Kidney (tissue), 14 donors: Measurements from ENCODE around the gene WWOX. TPM values are rescaled to one million over a fixed set of nuclear protein-coding genes. Genes with fewer than 3 reads are reported as not detected.

Source experiments
- DNase-seq, 5 donors: peaks; one replicate each; pipeline ENCODE4 v3.0.0-alpha.2; 2013 to 2020
- FAIRE-seq: peaks from 2 replicates; lab custom pipeline; 2012; peaks lifted over from hg19 to GRCh38; lab: Jason Lieb, UNC
- H3K27ac ChIP-seq, 2 donors: one replicate each; pipeline ENCODE4 v1.7.0; 2013; ENCODE audit warnings: low read depth in 2 of 2, low read length in 2 of 2, inconsistent platforms in 1 of 2
- H3K27me3 ChIP-seq: one replicate; pipeline ENCODE4 v1.7.1; 2013; ENCODE audit warnings: low read length, inconsistent platforms; ENCODE audit not compliant: control insufficient read depth, insufficient read depth
- H3K36me3 ChIP-seq, 3 donors: one replicate each; pipeline versions ENCODE4 v1.7.0 to v1.7.1; 2013; ENCODE audit warnings: low read length in 3 of 3, control low read depth in 1 of 3, inconsistent platforms in 1 of 3; ENCODE audit not compliant: insufficient read depth in 3 of 3, control insufficient read depth in 2 of 3
- H3K4me1 ChIP-seq, 3 donors: one replicate each; pipeline versions ENCODE4 v1.7.0 to v1.7.1; 2013; ENCODE audit warnings: low read length in 3 of 3, inconsistent platforms in 1 of 3, low read depth in 1 of 3; ENCODE audit not compliant: control insufficient read depth in 2 of 3, insufficient read depth in 2 of 3
- H3K4me3 ChIP-seq, 3 donors: one replicate each; pipeline versions ENCODE4 v1.7.0 to v1.8.1; 2013; ENCODE audit warnings: low read length in 3 of 3, control low read depth in 1 of 3, inconsistent platforms in 1 of 3
- H3K9ac ChIP-seq, 3 donors: one replicate each; pipeline versions ENCODE4 v1.7.0 to v1.7.1; 2013; ENCODE audit warnings: low read length in 3 of 3, control low read depth in 1 of 3, inconsistent platforms in 1 of 3
- H3K9me3 ChIP-seq, 3 donors: one replicate each; pipeline versions ENCODE4 v1.7.0 to v1.7.1; 2013; ENCODE audit warnings: low read length in 3 of 3, control low read depth in 1 of 3, inconsistent platforms in 1 of 3; ENCODE audit not compliant: control insufficient read depth in 2 of 3, insufficient read depth in 1 of 3
- CTCF ChIP-seq: IDR thresholded peaks from 3 replicates; pipeline ENCODE4 v1.5.1; 2012; ENCODE audit warnings: mild to moderate bottlenecking, moderate library complexity, borderline replicate concordance; ENCODE audit not compliant: insufficient read depth; ENCODE audit errors: extremely low read depth
- intact Hi-C: fragments of 100-400 bp; cut with DNase I; formaldehyde crosslinking; loops from one replicate; pipeline ENCODE4 v1.11.1; 2022
- polyA plus RNA-seq: library from polyadenylated mRNA; stranded (reverse); fragments of 350-450 nt; fragmentation: Illumina TruSeq; extraction: RNeasy Lipid Tissue Mini Kit (QIAGEN cat#74804); gene quantifications from one replicate; pipeline ENCODE4 v1.2.3, GENCODE V29; 2014; ENCODE audit warnings: low read depth, low replicate concordance; ENCODE audit not compliant: insufficient read depth
- total RNA-seq: library from RNA; stranded (reverse); fragmentation: NEBNext Ultra II Directional; extraction: Animal tissue kit (Norgen Biotek cat#: 25700); gene quantifications from one replicate; pipeline ENCODE4 v1.2.1, GENCODE V29; 2021
- donor health status: control.
- donor health status: control.
- donor health status: control.
- donor health status: control.
- donor health status: control.
- donor health status: DM: yes; HTN: yes; CAD: no.
- donor health status: Normal renal cell carcinoma (clear cell type).

The WWOX gene
- total and polyA plus RNA-seq, 2 donors from 2014 or later = 22.5 to 30.3 TPM

DNA sequence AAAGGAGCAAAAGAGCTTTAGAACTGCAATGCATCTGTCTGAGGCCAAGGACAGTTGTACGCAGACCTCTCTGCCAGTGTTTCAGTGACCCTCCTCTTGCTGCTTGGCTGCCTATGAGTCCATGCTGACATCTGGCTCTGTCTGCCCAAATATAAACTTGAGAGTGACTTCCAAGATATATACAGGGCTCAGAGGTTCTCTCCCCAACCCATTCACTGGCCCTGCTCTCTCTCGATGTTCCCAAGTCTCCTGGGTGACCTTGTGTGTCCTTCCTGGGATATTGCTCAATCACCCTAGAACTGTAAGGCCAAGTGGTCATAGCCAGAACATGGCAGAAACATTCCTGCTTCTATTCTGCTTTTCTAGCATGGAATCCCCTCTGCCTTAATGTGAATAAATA, 716.3 kb downstream of the WWOX start:
- Histone ChIP-seq H3K4me1 (peaks cover 0 to 18% (median 17%) of the 10 kb centered on the region in 3 donors), H3K27ac (no peak overlapping the region), H3K27me3 (no peaks in the 10 kb centered on the region), H3K4me3 (no peak overlapping the region), H3K9me3 (no peaks in the 10 kb centered on the region), H3K9ac (no peak overlapping the region), H3K36me3 (no peaks in the 10 kb centered on the region)
- TF ChIP-seq CTCF = no peak
- intact Hi-C loops = no loop called here
- FAIRE-seq = no peak
- no peak for DNase-seq

DNA sequence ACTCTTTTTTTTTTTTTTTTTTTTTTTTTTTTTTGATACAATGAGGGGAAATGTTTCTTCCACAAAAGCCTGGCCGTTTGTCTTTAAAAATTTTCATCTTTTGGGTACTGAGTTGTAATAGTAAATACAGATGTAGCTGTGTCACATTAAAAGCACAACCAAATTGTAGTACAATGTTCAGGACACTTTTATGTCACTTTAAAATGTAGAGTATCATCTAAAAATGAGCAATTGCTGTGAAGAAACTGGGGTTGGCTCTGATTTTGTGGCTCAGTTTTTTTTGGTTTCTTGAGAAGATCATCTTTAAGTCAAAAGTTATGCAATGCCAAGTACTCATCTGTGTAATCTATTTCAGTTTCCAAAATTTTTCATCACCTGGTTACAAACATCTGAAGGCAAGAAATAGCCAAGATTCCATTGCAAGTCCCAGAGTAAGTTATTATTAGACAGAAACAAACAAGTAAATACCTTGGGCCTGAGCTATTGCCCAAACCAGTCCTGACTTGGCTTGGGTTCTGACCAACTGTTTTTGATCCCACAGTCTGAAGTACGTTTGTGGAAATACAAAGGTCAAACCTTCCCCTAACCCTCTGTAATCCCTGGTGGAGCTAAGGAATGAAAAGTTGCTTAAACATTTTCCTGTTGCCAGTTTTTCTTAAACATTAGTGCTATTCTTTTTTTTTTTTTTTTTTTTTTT, 717.2 kb downstream of the WWOX start:
- TF ChIP-seq CTCF = no peak
- peak; percentile 13 for FAIRE-seq
- H3K9ac ChIP-seq = no peak overlapping the region
- no peak overlapping the region for H3K4me3 ChIP-seq
- H3K36me3 ChIP-seq = no peaks in the 10 kb centered on the region
- peak in 2 of 5 donors; percentile 29 to 44 for DNase-seq
- H3K4me1 ChIP-seq = peaks cover 0 to 18% (median 17%) of the 10 kb centered on the region in 3 donors
- intact Hi-C loops = no loop called here
- H3K9me3 ChIP-seq = no peaks in the 10 kb centered on the region
- H3K27me3 ChIP-seq = no peaks in the 10 kb centered on the region
- no peak overlapping the region for H3K27ac ChIP-seq

DNA sequence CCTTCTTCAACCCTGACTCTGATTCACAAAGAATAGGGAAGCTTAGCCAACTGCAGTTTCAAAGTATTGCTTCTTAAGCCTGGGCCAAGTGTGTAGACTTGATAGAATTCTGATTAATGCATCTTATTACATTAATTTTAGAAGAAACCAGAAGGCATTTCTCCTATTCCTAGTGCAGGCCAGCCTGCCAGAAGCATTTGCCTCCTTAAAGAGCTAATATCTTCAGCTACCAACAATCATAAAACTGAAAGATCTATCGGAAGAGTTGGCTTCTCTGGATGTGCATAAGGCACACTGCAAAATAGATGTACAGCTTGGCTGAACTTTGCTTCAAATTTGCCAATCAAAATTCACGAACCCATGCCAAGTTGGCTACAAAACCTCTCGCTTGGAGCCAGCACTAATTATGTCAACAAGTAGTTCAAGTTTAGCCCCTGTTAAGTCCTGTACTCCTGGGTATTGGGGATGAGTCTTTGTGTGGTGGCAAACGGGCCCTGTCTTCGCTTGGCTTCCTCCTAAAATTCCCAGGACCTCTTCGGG, 717.8 kb downstream of the WWOX start:
- no peaks in the 10 kb centered on the region for H3K36me3 ChIP-seq
- H3K4me1 ChIP-seq = peaks cover 0 to 18% (median 17%) of the 10 kb centered on the region in 3 donors
- no peak overlapping the region for H3K27ac ChIP-seq
- intact Hi-C loops = no loop called here
- no peaks in the 10 kb centered on the region for H3K27me3 ChIP-seq
- FAIRE-seq (no peak), DNase-seq (no peak)
- peak overlapping the region in 1 of 3 donors; percentile 10 for H3K4me3 ChIP-seq
- no peak for TF ChIP-seq CTCF
- H3K9ac ChIP-seq = no peak overlapping the region
- H3K9me3 ChIP-seq = no peaks in the 10 kb centered on the region
